Measurements from ENCODE around the gene APBA1.
A peak's percentile ranks its signal among the peaks of the same experiment; 100 is the strongest.

The APBA1 gene

DNA sequence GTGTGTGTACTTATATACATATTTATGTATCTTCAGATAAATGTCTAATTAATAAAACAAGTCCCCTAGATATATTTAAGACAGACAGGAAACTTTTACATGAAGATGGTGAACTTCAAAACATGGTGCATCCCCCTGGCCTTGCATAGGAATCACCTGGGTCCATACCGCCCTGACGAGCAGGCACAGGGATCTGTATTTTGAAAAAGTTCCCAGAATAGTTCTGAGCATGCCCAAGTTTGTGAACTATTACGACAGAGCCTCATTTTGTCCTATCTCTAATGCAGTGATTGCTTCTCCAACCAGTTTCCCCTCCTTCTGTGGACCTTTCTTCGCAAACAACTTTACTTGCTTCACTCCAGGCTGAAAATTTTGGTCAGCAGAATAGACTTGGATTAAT is 98.1 kb downstream of the APBA1 start:
- DNase-seq: no peak

DNA sequence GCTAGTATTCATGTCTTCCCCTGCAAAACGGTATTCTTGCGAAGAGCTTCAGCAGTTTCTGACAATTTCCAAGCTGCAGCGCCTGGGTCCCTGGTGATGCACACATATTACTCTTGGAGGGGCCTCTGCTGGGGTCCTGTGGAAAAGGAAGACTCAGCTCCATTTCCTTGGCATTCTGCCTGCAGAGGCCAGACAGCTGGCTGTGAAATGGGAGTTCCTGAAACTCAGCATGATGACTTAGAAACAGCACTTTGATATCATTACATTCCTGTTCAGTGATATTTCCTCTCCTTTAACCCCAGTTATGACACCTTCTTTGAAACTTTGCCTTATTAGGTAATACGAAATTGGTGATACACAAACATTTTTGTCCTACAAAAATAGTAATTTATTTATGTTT is 98.5 kb downstream of the APBA1 start:
- peak; percentile 75 for DNase-seq

DNA sequence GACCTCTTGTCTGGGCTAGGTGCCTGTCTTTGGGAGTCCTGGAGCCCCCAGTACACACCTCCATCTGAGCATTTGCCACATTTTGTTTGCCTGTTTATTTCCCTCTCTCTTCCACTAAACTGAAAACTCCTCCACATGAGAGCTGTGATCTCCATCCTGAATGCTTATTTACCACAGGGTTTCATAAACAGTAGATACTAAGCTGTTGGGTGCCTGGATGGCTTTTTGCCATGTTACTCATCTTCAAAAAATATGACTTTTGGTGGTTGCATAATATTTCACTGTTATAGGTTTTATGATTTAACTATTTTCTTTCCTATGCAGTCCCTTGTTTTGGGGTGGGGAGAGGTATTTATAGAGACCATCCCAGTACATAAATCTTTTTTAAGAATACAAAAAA is 99.6 kb downstream of the APBA1 start:
- no peak for DNase-seq

DNA sequence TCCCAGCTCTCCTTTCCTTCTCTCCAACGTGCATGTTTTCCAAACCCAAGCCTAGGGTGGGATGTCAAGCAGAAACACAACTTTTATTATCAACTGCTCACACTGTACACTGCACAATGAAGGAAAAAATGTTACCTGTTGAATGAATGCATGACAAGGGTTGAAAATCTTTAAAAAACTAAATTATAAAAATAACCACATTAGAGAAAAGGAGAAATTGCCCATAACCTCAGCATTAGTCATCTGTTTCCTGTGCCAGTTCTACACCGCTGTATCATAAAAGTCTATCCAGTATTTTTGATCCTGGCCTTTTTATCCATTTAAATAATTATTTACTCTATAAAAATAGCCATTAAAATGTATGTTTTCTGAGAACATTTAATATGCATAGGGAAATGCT is 101.1 kb downstream of the APBA1 start:
- DNase-seq: peak; percentile 21

DNA sequence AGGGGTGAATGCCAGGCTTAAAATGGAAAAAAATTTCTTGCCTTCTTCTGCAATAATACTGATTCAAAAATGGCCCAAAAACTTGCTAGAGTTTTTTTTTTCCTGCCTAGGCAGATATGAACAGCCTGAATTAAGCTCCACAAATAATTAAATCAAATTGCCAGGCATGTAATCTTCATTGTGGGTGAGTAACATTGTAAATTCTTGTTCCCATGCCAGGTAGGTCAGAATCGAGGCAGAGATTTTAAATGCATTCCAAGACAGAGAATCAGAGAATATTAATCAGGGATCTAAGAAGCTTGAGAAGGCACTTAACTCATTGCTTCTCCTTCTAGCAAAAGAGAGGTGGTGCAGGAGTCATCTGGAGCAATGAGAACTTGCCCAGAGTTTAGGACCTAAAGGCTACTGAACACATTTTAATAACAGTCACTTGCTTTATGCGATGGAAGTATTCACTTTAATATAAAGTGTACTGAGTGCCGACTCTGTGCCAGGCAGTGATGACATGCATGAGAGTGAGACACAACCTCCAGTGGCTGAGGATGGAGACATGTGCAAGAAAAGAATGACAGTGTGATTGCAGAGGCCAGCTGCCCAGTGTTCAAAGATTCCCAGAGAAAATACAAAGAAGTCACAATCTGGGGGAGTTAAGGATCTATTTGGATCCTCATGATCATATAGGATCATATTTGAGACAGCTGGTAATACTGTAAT is 102.3 kb downstream of the APBA1 start:
- peak; percentile 86 for DNase-seq

DNA sequence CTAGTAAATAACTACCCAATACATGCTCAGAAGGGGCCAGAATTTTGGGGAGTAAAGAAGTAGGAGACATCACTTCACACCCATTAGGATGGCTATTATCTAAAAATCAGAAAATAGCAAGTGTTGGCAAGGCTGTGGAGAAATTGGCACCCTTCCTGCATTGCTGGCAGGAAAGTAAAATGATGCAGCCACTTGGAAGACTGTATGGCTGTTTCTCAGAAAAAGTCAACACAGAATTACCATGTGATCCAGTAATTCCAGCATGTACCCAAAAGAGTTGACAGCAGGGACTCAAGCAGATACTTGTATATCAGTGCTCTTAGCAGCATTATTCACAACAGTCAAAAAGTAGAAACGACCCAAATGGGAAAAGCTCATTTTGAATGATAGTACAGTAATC is 107.6 kb downstream of the APBA1 start:
- DNase-seq: no peak

DNA sequence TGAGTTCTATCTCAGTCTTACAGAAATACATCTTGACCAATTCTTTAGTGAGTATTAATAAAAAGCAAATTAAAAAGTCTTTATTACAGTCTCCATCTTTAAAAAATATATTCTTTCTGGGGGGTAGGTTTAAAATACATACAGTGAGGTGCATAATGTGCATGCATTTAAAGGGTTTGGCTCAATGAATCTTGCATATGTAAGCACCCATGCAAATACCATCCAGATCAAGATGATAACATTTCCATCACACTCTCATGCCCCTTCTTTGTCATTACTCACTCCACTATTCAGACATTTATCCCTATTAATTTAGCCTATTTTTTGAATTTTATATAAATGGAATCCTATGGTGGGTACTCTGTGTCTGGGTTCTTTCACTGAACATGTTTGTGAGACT is 113.0 kb downstream of the APBA1 start:
- no peak for DNase-seq

DNA sequence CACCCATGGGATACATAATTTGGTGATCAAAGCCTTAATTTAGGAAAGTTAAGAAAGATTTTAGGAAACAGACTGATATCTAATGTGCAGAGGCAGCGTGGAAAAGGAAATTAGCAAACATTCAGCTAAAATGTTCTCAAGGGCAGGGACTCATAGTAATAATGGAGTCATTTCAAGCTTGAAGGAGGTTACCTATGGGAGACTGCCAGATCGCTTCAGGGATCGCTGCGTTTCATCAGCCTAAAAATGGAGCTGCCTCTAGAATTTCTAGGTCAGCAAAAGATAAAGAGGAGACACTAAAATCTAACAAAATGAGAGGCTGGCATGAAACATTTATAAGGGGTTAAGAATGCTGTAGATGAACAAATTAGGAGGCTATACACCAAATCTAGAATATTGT is 115.5 kb downstream of the APBA1 start:
- no peak for DNase-seq

DNA sequence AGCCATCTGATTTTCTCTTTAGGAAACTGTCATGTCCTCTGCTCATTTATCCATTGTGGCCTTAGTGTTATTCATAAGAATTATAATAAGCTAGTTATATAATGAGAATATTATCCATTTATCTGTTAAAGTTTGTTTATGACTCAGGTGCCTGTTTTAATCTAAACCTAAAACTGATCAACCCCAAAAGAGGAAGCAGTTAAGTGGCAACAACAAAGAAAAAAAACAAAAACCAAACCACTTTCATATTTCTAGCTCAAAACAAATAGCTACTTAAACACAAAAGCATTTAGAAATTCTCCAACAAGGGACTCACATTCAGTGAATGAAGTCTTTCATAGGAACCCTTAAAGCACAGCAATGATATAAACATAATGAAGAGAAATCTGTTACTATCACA is 116.4 kb downstream of the APBA1 start:
- no peak for DNase-seq

DNA sequence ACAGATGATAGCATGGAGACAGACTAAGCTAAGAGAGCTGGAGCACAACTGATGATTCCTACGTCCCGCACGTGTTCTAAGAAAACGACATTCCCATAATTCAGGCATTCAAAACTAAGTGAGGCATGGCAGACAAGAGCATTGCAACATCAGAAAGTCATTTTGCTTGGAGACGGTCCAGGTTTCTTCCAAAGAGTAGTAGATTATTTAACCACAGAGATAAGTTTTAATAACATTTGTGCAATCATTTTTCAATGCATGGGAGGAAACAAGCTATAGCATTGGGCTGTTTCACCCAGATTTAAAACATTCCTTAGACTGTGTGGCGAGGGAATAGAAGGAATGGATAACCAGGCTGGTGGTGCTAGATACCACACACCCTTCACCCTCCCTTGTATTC is 117.2 kb downstream of the APBA1 start:
- DNase-seq: peak; percentile 99

DNA sequence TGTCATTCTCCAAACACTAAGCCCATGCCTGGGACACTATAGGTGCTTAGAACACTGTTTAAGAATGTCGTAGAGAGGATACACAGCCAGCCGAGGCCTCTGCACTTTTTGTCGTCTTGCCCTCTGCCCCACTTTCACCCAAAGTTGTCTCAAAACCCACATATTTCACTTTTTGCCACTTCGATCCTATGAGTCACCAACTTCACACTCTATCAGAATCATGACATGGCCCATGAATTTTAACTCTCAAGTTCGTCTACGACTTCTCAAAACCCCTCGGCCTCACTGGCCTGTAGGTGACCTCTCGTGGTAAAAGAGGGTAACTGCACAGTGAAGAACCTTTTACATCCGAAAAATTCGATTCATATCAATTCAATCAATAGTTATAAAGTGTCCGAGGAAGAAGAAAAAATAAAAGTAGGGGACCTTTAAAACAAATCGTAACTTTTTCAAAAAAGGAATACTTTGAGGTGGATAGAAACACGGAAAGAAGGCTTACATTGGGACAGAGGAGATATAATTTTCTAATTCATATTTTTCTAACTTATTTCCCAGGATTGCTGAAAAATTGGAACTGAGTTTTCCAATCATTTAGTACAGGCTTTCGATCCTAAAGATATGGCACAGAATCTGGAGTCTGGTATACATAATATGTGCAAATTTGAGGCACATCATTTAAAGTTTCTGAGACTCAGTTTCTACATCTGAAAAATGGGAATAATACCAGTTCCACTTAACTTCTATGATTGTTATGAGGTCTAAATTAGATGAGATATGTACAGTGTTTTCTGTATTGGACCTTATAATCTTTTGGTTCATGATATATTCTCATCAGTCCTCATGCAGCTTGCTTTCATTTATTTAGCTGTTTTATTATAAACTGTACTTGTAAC is 122.6 kb downstream of the APBA1 start:
- peak; percentile 46 for DNase-seq

DNA sequence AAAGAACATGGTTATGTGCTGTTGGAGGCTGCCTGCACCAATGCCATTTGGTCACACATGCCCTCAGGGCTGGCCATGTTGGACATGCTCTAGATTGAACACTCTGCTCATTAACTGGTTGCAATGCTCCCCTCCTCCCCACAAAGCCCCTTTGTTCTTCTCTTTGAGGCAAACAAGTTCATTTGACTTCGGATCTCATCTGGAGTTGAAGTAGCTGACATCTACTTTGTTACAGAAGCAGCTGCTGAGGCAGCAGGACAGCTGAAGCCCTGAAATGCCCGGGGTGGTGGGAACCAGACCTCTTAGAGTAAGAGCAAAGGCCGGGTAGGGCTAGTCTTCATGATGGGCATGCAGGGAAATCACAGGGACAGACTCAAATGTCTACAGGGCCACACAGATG is 123.5 kb downstream of the APBA1 start:
- DNase-seq: no peak

DNA sequence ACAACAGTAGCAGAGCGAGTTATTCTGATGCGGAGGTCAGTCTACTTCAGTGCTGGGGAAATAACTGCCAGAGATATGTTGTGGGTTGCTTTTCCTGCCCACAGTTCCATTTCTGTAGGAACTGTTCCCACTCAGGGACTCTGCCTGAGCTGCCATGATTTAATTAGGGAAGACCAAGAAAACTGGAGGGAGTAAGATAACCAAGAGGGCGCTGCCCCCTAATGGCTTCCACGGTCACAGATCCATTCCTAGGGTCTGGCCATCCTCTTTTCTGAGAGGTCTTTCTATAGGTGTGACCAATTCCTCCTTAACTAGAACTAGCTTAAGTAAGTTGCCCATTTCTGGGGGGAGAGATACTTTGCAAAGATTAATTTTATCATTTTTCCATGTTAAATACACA is 125.9 kb downstream of the APBA1 start:
- DNase-seq: peak; percentile 13

DNA sequence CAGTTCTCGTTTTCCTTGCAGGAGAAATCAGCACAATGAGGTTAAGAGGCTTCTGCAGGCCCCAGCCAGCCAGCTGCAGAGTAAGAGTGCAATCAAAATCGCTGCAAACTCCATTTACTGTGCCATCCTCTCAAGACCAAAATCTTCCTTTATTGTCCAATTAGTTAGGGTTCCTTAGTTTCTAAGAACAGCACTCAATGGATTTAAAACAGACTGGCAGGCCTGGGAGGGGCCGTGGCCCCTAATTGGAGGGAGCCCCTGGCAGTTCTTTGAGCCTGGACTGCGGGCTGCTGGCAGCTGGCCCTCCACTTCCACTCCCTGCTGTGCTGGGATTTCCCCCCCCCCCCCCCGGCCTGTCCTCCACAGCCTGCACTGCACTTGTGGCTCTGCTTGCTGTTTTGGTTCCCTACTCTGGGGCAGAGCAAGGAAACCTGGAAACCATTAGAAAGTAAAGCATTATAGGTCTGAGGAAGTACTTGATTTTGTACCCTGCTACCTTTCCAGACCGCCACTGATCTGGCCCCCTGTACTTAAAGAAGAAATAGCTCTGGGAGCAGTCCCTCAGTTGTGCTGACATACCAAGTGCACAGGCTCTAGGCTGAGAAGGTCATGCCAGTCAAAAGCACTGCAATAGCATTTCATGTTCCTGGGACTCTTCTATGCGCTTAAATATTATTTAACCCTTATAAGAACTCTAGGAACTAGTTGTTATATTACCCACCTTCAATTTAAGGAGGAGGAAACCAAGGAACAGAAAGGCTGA is 129.0 kb downstream of the APBA1 start:
- DNase-seq: no peak

DNA sequence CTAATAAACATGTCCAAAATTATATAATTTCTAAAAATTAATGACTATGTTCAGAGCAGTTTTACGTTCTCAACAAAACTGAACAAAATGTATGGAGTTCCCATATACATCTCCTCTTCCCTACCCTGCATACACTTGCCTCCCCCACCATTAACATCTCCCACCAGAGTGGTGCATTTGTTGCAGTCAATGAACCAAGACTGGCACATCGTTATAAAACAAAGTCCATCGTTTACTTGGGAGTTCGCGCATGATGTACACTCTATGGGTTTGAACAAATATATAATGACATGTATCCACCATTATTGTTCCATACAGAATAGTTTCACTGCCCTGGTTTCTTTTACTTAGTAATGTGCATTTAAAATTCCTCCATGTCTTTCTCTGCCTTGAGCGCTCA is 130.1 kb downstream of the APBA1 start:
- DNase-seq: no peak

DNA sequence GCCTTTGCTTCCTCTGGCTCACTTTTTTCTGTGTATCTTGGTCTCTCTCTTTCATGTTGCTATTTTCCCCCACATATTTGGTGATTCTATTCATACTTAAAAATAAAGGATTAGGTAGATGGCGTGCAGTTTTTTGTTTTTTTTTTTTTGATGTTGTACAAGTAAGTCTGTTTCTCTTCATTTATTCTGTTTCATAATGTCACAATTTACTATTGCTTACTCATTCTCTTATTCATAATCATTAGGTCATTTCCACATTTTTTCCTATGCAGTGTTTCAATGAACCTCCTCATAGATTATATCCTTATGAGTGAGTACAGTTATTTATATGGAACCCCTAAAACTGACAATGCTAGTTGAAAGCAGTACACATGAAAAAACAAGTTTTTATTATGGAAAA is 136.3 kb downstream of the APBA1 start:
- DNase-seq: no peak

DNA sequence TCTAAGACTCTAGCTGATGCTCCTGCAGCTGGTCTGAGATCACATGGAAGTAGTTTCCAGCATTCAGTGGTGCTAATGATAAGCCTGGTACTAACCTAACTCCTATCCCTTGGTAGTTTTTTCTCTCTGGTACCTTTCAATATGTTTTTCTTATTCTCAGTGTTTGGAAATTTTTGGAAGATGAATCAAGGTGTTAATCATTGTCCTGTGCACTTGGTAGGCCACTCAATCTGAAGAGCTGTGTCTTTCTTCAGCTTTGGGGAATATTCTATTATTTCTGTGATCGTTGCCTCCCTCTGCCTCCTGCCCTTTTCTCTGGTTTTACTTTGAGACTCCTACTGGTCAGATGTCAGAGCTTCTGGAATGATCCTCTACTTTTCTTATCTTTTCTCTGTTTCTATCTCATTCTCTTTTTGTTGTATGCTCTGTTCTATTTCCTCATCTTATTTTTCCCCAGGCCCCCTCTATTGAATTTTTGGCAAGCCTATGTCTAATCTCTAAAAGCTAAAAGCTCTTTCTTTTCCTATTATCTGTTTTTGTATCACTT is 136.8 kb downstream of the APBA1 start:
- DNase-seq: peak; percentile 76

DNA sequence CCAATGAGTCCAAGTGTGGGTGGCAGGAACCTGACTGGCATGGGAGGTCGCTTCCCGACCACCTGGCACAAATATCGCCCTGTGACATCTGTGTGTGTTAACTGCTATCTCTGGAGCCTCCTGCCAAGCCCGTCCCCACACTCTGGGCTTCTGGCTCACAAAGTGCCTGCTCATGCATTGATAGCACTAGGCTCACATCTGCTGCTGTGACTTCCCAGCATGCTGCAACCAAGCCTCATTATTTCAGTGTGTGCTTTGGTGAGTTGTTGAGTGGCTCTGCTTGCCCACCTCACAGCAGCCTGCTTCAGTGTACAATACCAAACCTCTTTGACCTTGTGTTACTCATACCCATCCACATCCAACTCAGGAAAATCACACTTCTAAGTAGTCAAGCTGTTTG is 139.8 kb downstream of the APBA1 start:
- no peak for DNase-seq

DNA sequence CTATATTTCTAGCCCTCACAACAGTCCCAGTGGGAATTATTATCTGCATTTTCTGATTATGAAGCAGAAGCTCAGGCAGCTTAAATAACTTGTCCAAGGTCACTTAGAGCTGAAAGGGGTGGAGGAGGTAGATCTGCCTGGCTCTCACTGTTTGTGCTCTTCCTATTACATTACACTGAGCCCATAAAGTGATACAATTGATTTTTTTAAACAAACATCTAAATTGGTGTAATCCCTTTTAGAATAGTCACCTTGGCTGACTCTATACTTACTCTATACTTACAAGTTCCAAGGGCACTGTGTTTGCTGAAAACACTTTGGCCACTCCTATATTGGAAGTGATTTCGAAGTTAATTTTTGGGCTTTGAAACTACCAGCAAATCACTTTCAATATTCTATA is 144.7 kb downstream of the APBA1 start:
- DNase-seq: no peak

DNA sequence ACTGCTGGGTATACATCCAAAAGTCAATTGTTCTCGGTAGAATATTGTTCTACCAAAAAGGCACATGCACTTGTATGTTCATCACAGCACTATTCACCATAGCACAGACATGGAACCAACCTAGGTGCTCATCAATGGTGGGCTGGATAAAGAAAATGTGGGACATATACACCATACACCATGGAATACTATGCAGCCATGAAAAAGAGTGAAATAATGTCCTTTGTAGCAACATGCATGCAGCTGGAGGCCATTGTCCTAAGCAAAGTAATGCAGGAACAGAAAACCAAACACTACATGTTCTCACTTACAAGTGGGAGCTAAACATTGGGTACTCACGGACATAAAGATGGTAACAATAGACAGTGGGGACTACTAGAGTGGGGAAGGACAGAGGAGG is 145.5 kb downstream of the APBA1 start:
- no peak for DNase-seq

DNA sequence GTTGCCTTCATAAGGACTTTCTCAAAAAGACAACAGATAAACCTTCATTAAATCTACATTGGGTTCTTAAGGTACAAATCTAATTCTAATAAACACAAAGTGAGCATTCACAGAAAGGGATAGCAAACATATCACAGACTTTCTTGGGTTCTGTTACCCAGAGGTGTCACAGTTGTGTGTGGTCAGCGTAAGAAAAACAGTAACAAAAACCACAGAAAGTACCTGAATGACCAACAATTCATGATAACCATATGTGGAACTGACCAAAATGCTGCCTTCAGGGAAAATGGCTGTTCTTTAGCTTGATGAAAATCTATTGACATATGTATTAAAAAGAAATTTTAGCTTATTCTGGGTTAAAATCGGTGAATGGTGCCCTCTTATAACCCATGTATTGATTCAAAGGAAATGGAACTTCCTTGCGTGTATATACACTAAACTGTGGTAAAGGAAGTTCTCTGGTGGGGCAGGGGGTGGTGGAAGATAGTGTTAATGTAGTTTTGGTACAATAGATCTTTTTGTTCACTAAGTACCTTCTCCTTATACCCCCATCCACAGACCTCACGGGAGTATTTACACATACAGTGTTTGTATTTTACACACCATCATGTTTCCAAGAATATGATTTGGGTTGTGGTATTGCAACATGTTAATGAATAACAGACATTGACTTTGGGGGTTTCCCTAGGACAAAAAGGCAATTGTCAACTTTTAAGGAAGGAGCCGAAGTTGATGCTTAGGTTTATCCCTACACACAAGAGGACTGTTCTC is 152.5 kb downstream of the APBA1 start:
- no peak for DNase-seq

Measured in kidney glomerular epithelial cell (primary cell).